ENCODE results near the gene PDZRN3.

Gene PDZRN3

DNA sequence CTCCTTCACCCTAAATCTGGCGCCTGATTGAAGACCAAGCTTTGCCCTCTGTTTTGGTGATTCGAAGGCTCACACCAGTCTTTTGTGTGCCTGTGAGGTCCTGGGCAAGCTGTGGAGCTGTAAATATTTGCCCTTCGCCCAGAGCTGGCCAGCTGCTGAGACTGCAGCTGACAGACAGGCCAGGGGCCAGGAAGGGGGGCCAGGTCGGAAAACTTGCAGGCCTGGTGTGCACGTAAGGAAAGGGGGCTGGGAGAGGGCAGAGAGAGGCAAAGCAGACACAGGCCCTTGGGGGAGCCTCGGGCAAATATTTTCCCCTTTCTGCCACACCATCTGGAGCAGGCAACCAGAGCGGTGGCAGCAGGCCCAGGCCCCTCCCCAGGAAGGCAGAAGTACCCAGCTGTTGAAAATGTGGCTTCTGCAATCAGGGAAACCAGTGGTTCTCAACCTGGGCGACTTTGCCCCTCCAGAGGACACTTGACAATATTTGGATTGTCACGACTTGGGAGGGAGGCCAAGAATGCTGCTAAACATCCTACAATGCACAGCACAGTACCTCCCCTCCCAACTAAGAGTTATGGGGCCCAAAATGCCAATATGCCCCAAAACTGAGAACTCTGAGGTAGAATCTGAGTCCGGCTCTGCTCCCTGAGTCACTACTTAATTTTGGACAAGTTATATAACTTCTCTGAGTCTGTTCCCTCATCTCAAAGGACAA, 2.5 kb downstream of the PDZRN3 start:
- DNase-seq (ENCODE audit: low spot score): no peak

DNA sequence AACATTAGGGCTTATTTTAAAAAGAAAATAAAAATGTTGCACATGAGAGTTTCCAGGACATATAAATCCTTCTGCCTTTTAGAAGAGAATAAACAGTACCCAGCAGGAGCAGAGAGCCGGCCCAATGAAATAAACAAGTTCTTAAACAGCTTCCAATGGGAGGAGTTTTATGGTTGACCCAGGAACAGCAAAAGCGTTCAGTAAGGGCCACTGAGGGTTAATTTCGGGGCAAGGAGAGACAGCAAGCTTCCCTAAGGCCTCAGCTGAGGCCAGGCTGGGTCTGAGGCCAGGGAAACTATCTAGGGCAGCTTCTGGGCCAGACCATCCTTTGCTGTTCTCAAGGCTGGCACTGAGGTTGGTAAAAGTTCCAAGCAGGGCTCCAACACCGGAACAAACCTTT, 3.4 kb downstream of the PDZRN3 start:
- DNase-seq (ENCODE audit: low spot score): no peak

DNA sequence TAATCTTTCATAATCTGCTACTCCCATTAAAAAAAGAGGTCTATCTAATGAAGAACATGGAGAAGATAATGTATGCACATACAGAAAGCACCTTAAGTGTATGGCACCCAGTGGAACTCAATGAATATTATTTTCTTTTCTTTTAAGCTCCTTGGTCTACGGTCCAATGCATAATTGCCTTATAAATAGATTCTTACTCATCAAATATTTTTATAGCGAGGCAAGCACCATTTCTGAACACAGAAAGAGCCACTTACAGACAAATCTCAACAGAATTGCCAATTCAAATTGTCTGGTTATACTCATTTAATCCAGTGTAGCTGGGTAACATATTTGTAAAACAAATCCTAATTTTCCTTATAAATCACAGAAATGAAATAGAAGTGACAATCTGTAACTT, 6.3 kb downstream of the PDZRN3 start:
- DNase-seq (ENCODE audit: low spot score): no peak

GRCh38 chr3:73616056-73616455, 8.7 kb downstream of the PDZRN3 start:
- DNase-seq (ENCODE audit: low spot score): no peak

DNA sequence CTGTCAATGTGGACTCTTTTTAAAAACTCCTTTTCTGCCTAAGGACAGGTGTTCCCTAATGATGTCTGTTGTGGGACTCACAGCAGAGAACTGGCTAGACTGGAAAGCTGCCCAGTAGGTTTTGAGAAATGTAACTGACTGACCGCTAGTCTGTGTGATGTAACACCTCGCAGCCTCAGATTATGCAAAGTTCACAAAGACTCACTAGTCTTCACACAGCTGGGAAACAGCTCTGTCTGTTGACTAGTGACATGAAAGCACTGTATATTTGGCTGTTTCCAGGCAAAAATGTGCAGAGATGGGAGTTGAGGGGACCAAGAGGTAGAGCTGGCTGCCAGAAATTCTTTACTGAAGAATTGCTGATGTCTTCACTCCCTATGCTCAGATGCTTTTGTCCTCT, 10.3 kb downstream of the PDZRN3 start:
- DNase-seq (ENCODE audit: low spot score): peak; percentile 72

- peak; percentile 74 for DNase-seq (ENCODE audit: low spot score)
Measured at GRCh38 chr3:73611176-73611575, 13.6 kb downstream of the PDZRN3 start.

- no peak for DNase-seq (ENCODE audit: low spot score)
Measured at GRCh38 chr3:73610493-73610892, 14.2 kb downstream of the PDZRN3 start.

- no peak for DNase-seq (ENCODE audit: low spot score)
Measured at GRCh38 chr3:73609655-73610054, 15.1 kb downstream of the PDZRN3 start.

DNA sequence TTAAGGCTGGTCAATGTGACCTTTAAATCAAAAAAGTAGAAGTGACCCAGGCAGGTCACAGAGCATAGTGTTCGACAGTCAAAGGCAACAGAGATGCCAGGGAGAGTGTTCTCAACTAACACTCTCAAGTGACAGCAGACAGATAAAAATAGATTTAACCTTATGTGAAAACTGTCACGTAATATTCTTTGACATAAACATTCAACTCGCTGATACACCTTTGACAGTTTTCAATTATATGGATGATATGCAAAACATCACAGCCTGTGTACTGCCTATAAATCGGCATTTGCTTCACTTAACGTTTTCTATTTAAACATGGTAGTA, 15.5 kb downstream of the PDZRN3 start:
- no peak for DNase-seq (ENCODE audit: low spot score)

DNA sequence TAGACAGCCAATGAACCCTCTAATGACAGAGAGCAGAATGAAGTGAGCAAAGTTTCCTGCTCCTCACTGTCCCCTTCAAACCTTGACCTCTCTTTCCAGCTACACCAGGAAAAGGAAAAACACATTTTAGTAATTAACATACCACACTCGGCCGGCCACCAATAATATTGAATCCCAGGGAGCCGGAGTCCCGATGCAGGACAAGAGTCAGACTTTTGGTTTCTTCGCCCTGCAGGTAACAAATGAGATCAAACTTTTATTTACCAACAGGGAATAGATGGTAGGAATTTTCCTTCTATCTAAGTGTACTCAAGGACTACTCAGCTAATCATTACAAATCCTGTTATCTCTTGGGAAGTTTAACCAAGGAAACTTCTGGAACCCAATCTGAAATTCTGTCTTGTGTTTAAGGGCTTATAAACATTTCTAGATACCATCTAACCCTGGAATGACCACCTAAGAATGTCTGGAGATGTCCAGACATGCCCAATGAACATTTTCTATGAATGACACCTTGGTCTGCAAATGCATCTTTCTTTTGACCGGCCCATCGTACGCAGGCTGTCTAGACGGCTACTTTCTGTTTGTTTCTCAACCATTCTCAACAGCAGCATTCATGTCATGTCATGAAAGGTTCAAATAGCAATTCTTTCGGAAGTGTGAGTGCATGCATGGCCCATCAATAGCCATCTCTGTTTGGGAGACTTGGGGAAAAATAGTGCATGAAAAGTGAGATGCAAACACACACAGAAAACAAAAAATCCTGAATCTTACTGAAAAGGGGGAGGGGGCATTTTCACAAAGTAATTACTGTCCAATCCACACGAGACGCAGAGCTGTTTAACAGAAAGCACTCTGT, 16.1 kb downstream of the PDZRN3 start:
- no peak for DNase-seq (ENCODE audit: low spot score)

DNA sequence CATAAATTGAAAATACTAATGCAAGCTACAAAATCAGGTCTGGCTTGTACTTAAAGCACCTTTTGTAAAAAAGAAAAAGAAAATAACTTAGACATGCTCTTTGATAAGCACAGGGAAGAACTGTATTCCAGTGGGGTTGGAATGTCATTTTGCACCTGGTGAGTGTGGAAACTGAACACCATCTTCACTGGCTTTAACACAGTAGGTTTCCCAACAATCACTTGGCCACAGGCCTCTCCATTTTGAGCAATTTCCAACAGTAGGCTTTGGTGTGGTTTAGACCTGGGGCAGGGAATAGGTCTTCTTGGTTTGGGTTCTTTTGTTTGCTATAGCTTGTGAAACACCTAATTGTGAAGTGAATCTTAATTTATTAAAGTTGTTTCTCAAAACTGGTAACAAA, 18.9 kb downstream of the PDZRN3 start:
- DNase-seq (ENCODE audit: low spot score): no peak

GRCh38 chr3:73605412-73605811, 19.3 kb downstream of the PDZRN3 start:
- DNase-seq (ENCODE audit: low spot score): peak; percentile 73

- no peak for DNase-seq (ENCODE audit: low spot score)
Measured at GRCh38 chr3:73604451-73604850, 20.3 kb downstream of the PDZRN3 start.

- DNase-seq (ENCODE audit: low spot score): peak; percentile 53
Measured at GRCh38 chr3:73603762-73604171, 21.0 kb downstream of the PDZRN3 start.

DNA sequence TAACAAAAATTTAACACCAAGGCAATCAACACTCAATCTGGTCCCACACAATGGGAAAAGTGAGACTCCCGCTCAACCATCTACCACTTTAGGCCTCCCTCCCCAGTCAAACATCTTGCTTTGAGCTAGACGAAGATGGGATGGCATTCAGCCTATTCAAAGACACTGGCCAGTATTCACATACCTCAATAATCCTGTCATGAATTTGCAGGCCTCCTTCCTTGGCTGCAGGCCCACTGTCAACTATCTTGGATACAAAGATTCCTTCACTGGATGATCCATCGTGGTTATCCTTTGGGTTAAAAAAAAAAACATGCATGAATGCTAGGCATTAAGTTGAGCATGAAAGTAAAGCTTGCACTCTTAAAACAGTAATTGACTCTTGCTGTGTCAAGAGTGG, 22.6 kb downstream of the PDZRN3 start:
- DNase-seq (ENCODE audit: low spot score): peak; percentile 86

DNA sequence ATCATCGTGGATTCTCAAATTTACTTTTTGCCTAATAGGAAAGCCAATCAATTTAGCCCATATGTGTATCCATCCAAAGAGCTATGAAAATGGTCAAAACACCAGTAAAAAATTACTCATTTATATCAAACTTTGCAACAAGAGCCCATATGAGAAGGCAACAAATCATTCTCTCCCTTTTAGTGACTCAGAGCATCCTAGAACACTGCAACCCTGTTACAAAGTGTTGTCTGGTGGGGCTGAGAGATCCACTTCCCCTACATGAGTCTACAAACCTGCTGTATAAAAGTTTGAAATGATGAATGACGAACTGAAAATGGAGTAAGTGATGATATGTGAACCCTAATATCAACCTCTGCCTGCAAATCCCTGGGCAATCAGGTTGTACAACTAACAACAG, 23.3 kb downstream of the PDZRN3 start:
- DNase-seq (ENCODE audit: low spot score): no peak

DNA sequence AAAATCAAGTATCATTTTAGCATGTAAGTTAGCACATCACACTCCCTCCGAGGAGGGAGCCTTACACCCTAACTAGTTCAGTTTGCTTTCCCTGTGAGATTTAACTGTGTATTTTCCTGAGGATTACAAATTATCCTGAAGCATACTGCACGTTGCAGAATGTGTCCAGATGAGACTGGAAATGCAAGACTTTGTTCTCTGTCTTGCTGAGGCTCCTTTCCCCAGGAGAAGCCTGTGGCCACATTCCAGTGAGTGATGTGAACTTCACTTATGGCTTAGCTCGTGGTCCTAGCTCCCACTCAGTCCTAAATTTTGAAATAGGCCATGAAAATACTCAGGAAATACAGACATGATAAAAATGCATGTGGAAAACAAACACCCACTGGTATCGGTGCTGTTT, 23.7 kb downstream of the PDZRN3 start:
- no peak for DNase-seq (ENCODE audit: low spot score)

DNA sequence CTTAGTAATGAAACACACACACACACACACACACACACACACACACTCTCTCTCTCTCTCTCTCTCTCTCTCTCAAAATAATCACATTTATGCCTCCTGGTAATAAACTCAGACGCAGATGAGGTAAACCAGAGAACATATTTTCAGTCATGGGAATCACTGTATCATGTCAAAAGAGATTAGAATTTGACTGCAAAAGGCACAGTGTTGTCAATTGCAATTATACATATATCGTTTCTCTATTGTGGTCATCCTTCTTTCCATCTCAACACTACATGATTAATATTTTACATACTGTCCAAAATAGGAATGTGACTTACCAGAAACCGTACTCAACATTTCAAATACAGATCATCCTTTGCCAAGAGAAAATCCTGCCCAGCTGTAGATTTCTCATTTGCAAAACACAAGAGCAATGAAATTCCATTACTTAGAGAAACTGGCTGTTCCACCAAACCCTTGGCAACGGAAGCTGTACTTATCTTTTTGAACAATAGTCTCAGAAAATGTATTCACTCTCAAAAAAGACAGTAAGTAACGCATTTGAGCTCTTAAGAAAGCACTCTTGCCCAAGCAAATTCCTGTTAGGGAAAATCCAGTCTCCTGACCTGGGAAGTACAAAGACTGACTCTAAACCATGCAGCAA, 24.3 kb downstream of the PDZRN3 start:
- DNase-seq (ENCODE audit: low spot score): no peak

DNA sequence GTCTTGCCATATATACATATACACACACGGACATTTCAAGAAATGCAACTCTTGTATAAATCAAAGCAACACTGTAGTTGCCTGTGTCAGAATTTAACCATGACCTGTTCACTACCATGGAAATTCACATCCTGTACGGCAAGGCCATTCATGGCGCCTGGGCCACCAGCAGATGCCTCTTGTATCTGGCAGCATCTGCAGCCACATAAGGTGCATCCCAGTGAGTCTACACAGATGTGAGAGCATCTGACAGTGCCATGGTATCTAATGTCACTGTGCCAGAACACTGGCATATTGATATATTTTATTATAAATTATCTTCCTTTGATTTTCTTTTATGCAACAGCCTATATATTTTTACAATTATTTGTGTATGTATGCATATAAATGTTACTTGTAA, 25.1 kb downstream of the PDZRN3 start:
- DNase-seq (ENCODE audit: low spot score): no peak

- no peak for DNase-seq (ENCODE audit: low spot score)
Measured at GRCh38 chr3:73597476-73597875, 27.3 kb downstream of the PDZRN3 start.

- DNase-seq (ENCODE audit: low spot score): no peak
Measured at GRCh38 chr3:73592154-73593144, 32.3 kb downstream of the PDZRN3 start.

DNA sequence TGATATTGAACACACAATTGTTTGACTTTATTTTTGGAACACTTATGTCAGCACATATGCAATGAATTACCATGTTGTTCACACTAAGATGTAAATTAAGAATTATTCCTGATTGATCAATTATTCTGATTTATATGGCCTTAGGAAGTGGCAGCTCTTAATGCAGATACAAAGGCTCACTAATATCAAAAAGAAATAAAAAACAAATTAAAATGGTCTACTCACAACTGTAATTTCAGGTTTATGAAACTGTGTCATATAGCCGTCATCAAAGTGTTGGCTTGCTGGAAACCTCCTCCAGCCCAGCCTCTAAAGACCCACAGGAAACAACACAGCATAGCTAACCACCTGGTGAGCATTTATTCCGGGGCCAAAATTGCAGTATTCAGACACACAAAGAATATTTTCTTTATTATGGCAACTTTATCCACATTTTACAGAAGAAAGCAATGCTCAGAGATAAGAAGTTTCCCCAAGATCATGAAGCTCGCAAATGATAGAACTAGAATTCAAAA, 33.4 kb downstream of the PDZRN3 start:
- no peak for DNase-seq (ENCODE audit: low spot score)
